Naive thymus-derived CD8-positive, alpha-beta T cell (primary cell): ENCODE measurements around the gene GAS6. TPM values are rescaled to one million over a fixed set of nuclear protein-coding genes. Genes with fewer than 3 reads are reported as not detected.
"Not testable (repeated sequence)": the region's sequence is repeated elsewhere in the genome, so short reads cannot be mapped to it uniquely, and the experiment has no call there.

ENCODE experiments used
- ATAC-seq, 2 donors: fragments of 150-1000 bp; cut with Tn5 transposase in 1 of 2; sonication (Bioruptor Pico), chemical (Tn5 transposase) in 1 of 2; 1 replicate in 1 of 2; 2 replicates in 1 of 2; pipeline ENCODE4 v1.10.0; 2021; ENCODE audit warnings: mild to moderate bottlenecking in 2 of 2, moderate library complexity in 2 of 2
- POLR2A ChIA-PET: fragments of 350-600 bp; sonication (Branson Sonifier 250); formaldehyde crosslinking; loops from one replicate; lab custom pipeline; 2021; ENCODE audit warnings: antibody characterized with exemption; lab: Charles Lee
- DNase-seq, 10 donors: peaks; one replicate each; pipeline versions ENCODE4 v3.0.0 to v3.0.0-alpha.2; 2020 to 2022
- H3K27ac Mint-ChIP-seq, 10 donors: one replicate each; pipeline ENCODE4 v1.8.0; 2020 to 2022; ENCODE audit warnings: mild to moderate bottlenecking in 10 of 10, mixed read lengths in 10 of 10, moderate library complexity in 4 of 10, inconsistent platforms in 1 of 10
- H3K27me3 Mint-ChIP-seq, 5 donors: one replicate each; pipeline ENCODE4 v1.8.0; 2021 to 2022; ENCODE audit warnings: mixed read lengths in 5 of 5
- H3K36me3 Mint-ChIP-seq, 3 donors: one replicate each; pipeline ENCODE4 v1.8.0; 2020 to 2022; ENCODE audit warnings: mixed read lengths in 3 of 3, mild to moderate bottlenecking in 2 of 3, inconsistent platforms in 1 of 3
- H3K4me1 Mint-ChIP-seq, 4 donors: one replicate each; pipeline ENCODE4 v1.8.0; 2021 to 2022; ENCODE audit warnings: mixed read lengths in 4 of 4
- H3K4me3 Mint-ChIP-seq, 10 donors: one replicate each; pipeline ENCODE4 v1.8.0; 2020 to 2022; ENCODE audit warnings: mild to moderate bottlenecking in 10 of 10, mixed read lengths in 10 of 10, moderate library complexity in 6 of 10, inconsistent platforms in 1 of 10
- H3K9me3 Mint-ChIP-seq, 9 donors: one replicate each; pipeline ENCODE4 v1.8.0; 2020 to 2022; ENCODE audit warnings: mixed read lengths in 9 of 9, mild to moderate bottlenecking in 3 of 9, inconsistent platforms in 1 of 9, moderate library complexity in 1 of 9
- polyA plus RNA-seq, 3 donors: library from polyadenylated mRNA; unstranded; fragments of 300-500 nt; fragmentation: Illumina TruSeq; gene quantifications; one replicate each; pipeline ENCODE4 v1.2.3, GENCODE V29; 2021
- total RNA-seq, 8 experiments: library from RNA in 2 of 8; stranded (reverse) in 2 of 8; gene quantifications; one replicate each; pipeline ENCODE4 v1.2.3 and lab custom pipeline; 2021 to 2026

Gene GAS6
- total RNA-seq, result 1 to 10 TPM; 2.2 to 2.4 TPM
- under 1 TPM in 2 of 3 donors, not detected in 1; 0.19 to 0.23 TPM for polyA plus RNA-seq
- 0 to 3.0 (median 0.60) reads per million in 6 experiments for total RNA-seq (lab: John Stamatoyannopoulos, UW)

DNA sequence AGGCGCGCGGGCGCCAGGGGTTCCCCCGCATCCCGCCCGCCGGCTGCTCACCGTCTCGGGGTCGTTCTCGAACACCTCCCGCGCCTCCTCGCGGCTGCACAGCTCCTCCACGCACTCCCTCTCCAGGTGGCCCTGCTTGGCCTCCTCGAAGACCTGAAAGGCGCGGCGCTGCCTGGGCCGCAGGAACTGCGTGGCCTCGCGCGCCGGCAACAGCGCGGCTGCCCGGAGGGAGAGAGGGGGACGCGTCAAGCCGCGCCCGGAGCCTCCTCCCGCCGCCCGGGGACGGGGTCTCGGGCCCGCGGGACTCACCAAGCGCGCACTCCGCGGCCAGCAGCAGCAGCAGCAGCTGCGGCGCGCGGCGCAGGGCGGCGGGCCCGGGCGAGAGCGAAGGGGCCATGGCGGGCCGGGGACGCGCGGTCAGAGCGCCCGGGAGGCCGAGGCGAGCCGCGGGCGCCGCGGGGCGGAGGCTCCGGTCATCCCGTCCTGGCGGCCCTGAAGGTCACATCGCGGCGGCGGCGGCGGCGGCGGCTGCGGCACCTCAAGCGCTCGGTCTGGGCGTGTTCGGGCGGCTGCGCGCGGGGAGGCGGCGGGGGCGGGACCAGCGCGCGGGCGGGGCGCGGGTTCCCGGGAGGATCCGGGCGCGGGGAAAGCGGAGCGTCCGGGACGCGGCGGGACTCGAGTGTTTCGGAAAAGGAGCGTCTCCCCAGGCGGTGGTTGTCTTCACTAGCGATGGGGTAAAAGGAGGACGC lies at the start of gene GAS6:
TSS of gene GAS6 (minus strand) at position 553 of the 749 bp plus-strand sequence. CDS start at position 397, 156 bp downstream.
- DNase-seq (peak in 1 of 10 donors; percentile 35), ATAC-seq (peak; percentile 69 to 72)
- peaks cover 5 to 17% (median 12%) of the 10 kb centered on the region in 4 donors for H3K4me1 Mint-ChIP-seq
- H3K27me3 Mint-ChIP-seq, result peaks cover 29 to 66% (median 42%) of the 10 kb centered on the region in 5 donors
- H3K27ac Mint-ChIP-seq, result peak within 1 kb of the TSS in 1 of 10 donors; percentile 24
- peaks cover 0 to 3% (median 0%) of the 10 kb centered on the region in 9 donors for H3K9me3 Mint-ChIP-seq
- H3K4me3 Mint-ChIP-seq, result peak within 1 kb of the TSS; percentile 63 to 84 (median 76)
- POLR2A ChIA-PET, result no interaction called here
- peaks cover 0 to 4% (median 0%) of the 10 kb centered on the region in 3 donors for H3K36me3 Mint-ChIP-seq

- DNase-seq, result not testable (repeated sequence)
- peaks cover 0 to 15% (median 0%) of the 10 kb centered on the region in 3 donors for H3K36me3 Mint-ChIP-seq
These were observed 49.5 kb upstream of the GAS6 start for GRCh38 chr13:113913408-113913807.

DNA sequence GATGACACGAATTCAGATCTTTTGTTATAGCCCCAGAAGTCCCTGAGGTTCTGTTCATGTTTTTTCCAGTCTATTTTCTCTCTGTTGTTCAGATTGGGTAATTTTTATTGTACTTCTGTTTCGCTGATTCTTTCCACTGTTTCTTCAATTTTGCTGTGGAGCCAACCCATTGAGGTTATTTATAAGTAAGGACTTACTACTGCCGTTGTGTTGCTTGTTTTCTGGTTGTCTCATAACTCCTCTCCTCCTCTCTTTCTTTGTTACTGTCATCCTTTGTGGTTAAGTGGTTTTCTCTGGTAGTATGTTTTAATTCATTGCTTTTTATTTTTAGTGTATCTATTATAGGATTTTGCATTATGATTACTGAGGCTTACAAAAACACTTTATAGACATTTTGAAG lies 48.7 kb upstream of the GAS6 start:
- Mint-ChIP-seq H3K4me1 (peaks cover 9 to 13% (median 10%) of the 10 kb centered on the region in 4 donors), H3K4me3 (no peak overlapping the region), H3K27ac (no peak overlapping the region), H3K36me3 (peaks cover 0 to 15% (median 0%) of the 10 kb centered on the region in 3 donors), H3K9me3 (peaks cover 0 to 11% (median 7%) of the 10 kb centered on the region in 9 donors), H3K27me3 (peaks cover 29 to 85% (median 57%) of the 10 kb centered on the region in 5 donors)
- DNase-seq (no peak), ATAC-seq (no peak)
- POLR2A ChIA-PET, result no interaction called here

More at GRCh38 chr13:113913408-113913807, 49.5 kb upstream of the GAS6 start:
- peaks cover 0 to 11% (median 7%) of the 10 kb centered on the region in 9 donors for H3K9me3 Mint-ChIP-seq
- H3K4me1 Mint-ChIP-seq, H3K27ac Mint-ChIP-seq, ATAC-seq, H3K4me3 Mint-ChIP-seq, POLR2A ChIA-PET: not testable (repeated sequence)
- peaks cover 26 to 77% (median 51%) of the 10 kb centered on the region in 5 donors for H3K27me3 Mint-ChIP-seq

- no peak for ATAC-seq
- POLR2A ChIA-PET, result no interaction called here
- no peak overlapping the region for H3K4me3 Mint-ChIP-seq
- no peak overlapping the region for H3K27ac Mint-ChIP-seq
- H3K4me1 Mint-ChIP-seq, result peaks cover 4 to 13% (median 10%) of the 10 kb centered on the region in 4 donors
- peaks cover 0 to 10% (median 7%) of the 10 kb centered on the region in 9 donors for H3K9me3 Mint-ChIP-seq
- peaks cover 14 to 54% (median 25%) of the 10 kb centered on the region in 5 donors for H3K27me3 Mint-ChIP-seq
- no peak for DNase-seq
- peaks cover 0 to 9% (median 0%) of the 10 kb centered on the region in 3 donors for H3K36me3 Mint-ChIP-seq
These were observed 44.0 kb upstream of the GAS6 start for GRCh38 chr13:113907635-113908617.

- H3K36me3 Mint-ChIP-seq, result no peaks in the 10 kb centered on the region
- H3K4me1 Mint-ChIP-seq, result peaks cover 4 to 13% (median 10%) of the 10 kb centered on the region in 4 donors
- ATAC-seq, result no peak
- no peak overlapping the region for H3K27ac Mint-ChIP-seq
- no peak for DNase-seq
- H3K27me3 Mint-ChIP-seq, result peaks cover 6 to 41% (median 16%) of the 10 kb centered on the region in 5 donors
- POLR2A ChIA-PET, result no interaction called here
- H3K9me3 Mint-ChIP-seq, result peaks cover 0 to 2% (median 0%) of the 10 kb centered on the region in 9 donors
- no peak overlapping the region for H3K4me3 Mint-ChIP-seq
These were observed 42.7 kb upstream of the GAS6 start for GRCh38 chr13:113906571-113906970.

- H3K4me1 Mint-ChIP-seq, result peaks cover 4 to 13% (median 10%) of the 10 kb centered on the region in 4 donors
- POLR2A ChIA-PET, result no interaction called here
- H3K9me3 Mint-ChIP-seq, result peaks cover 0 to 2% (median 0%) of the 10 kb centered on the region in 9 donors
- H3K4me3 Mint-ChIP-seq, result no peak overlapping the region
- no peaks in the 10 kb centered on the region for H3K36me3 Mint-ChIP-seq
- H3K27ac Mint-ChIP-seq, result no peak overlapping the region
- peaks cover 5 to 35% (median 12%) of the 10 kb centered on the region in 5 donors for H3K27me3 Mint-ChIP-seq
- DNase-seq (no peak), ATAC-seq (no peak)
These were observed 42.1 kb upstream of the GAS6 start for GRCh38 chr13:113905942-113906341.

DNA sequence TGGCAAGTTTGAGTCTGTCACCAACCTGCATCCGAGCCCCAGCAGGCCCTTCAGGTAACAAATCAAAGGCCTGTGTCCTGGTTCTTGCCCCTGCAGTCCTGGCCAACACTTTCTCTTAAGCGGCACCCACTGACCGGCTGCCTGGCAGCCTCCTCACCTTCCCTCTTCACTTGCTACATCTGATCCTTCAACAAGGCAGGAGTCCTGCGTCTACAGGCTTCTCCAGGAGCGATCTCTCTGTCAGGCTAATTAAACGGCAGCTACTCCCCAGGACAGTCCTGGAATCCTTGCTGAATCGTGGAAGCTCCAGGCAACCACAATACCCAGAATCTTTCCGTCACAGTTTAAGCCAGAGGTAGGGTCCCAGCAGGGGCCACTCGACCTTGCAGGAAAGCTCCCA lies 41.1 kb upstream of the GAS6 start:
- Mint-ChIP-seq H3K27ac (no peak overlapping the region), H3K27me3 (peaks cover 5 to 28% (median 8%) of the 10 kb centered on the region in 5 donors), H3K4me1 (peaks cover 4 to 13% (median 10%) of the 10 kb centered on the region in 4 donors), H3K4me3 (no peak overlapping the region), H3K36me3 (no peaks in the 10 kb centered on the region), H3K9me3 (peaks cover 0 to 2% (median 0%) of the 10 kb centered on the region in 9 donors)
- DNase-seq (no peak), ATAC-seq (no peak)
- POLR2A ChIA-PET, result no interaction called here

DNA sequence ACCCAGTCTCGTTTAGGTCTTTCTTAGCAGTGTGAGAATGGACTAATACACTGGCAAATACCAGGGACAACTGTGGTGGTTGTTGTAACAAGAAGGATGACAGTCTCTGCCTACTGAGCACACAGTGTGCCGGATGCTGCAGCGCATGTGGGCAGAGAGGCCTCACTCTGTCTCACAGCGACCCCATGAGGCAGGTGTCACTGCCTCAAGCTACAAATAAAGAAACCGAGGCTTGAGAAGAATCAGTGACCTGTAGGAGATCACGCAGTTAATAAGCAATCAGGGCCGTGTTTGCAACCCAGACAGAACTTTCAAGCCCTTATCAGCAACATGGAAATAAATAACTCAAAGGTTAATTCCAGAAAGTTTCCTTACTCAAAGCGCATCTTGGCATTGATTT lies 40.5 kb upstream of the GAS6 start:
- DNase-seq (peak in 2 of 10 donors; percentile 9 to 32), ATAC-seq (peak in 1 of 2 donors; percentile 50)
- peaks cover 0 to 2% (median 0%) of the 10 kb centered on the region in 9 donors for H3K9me3 Mint-ChIP-seq
- H3K4me1 Mint-ChIP-seq, result peaks cover 4 to 13% (median 10%) of the 10 kb centered on the region in 4 donors
- no peaks in the 10 kb centered on the region for H3K36me3 Mint-ChIP-seq
- peaks cover 5 to 25% (median 8%) of the 10 kb centered on the region in 5 donors for H3K27me3 Mint-ChIP-seq
- POLR2A ChIA-PET, result no interaction called here
- no peak overlapping the region for H3K27ac Mint-ChIP-seq
- H3K4me3 Mint-ChIP-seq, result no peak overlapping the region

GRCh38 chr13:113903912-113904311 lies 40.0 kb upstream of the GAS6 start:
- Mint-ChIP-seq H3K4me1 (peaks cover 4 to 13% (median 10%) of the 10 kb centered on the region in 4 donors), H3K36me3 (no peaks in the 10 kb centered on the region), H3K9me3 (peaks cover 0 to 2% (median 0%) of the 10 kb centered on the region in 9 donors), H3K4me3 (no peak overlapping the region), H3K27ac (no peak overlapping the region), H3K27me3 (peaks cover 4 to 20% (median 8%) of the 10 kb centered on the region in 5 donors)
- POLR2A ChIA-PET, result interaction anchor here (1.1 kb wide), 1 partner anchor 150 kb away, joined by 8 read pairs; no protein-coding TSS in a partner anchor
- no peak for DNase-seq
- ATAC-seq, result no peak

DNA sequence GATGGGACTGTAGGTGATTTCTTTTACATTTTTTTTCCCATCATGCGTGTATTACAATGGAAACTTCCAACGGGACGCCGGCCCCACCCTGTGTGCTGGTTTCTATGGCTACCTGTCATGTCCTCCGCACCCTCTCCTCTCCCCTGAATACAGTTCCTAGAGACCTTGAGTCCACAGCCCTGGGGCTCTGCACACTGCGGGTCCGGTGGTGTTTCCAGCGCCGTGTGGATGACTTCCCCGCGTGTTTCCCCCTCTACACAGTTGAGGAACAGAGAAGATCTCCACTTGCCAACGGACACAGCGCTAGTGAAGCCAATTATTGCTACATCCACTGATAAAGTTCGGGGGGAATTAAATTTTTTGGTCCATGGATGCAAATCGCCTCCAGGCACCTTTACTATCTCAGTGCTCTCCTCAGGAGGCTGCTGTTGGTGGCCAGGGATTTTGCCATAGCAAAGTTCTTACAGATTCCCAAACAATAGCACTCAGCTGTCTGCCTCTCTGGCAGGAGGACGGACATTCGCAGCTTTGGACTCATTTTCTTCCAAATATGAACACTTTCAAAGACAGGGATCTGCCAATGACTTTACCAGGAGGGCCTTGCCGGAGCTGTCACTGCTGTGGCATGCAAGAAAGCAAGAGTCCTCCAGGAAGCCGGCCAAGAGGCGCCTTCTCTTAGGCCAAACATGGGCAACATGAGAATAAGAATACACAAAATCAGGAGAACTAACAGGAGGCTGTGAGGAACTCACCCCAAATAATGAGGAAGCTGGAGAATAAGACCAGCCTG lies 39.3 kb upstream of the GAS6 start:
- DNase-seq, result no peak
- POLR2A ChIA-PET, result interaction anchor here (1.1 kb wide), 1 partner anchor 149 kb away, joined by 8 read pairs; no protein-coding TSS in a partner anchor
- ATAC-seq, result no peak

GRCh38 chr13:113902481-113902880 lies 38.6 kb upstream of the GAS6 start:
- Mint-ChIP-seq H3K27ac (no peak overlapping the region), H3K27me3 (peaks cover 3 to 12% (median 9%) of the 10 kb centered on the region in 5 donors), H3K4me1 (peaks cover 0 to under 1% (median 0%) of the 10 kb centered on the region in 4 donors), H3K36me3 (no peaks in the 10 kb centered on the region), H3K9me3 (peaks cover 0 to 2% (median 0%) of the 10 kb centered on the region in 9 donors), H3K4me3 (no peak overlapping the region)
- no peak for DNase-seq
- POLR2A ChIA-PET, result no interaction called here
- ATAC-seq, result no peak

More for the DNA sequence above, 39.3 kb upstream of the GAS6 start:
- H3K27me3 Mint-ChIP-seq, result peaks cover 2 to 13% (median 8%) of the 10 kb centered on the region in 5 donors
- no peak overlapping the region for H3K27ac Mint-ChIP-seq
- peaks cover 2 to 7% (median 3%) of the 10 kb centered on the region in 4 donors for H3K4me1 Mint-ChIP-seq
- no peak overlapping the region for H3K4me3 Mint-ChIP-seq
- no peaks in the 10 kb centered on the region for H3K36me3 Mint-ChIP-seq
- H3K9me3 Mint-ChIP-seq, result peaks cover 0 to 2% (median 0%) of the 10 kb centered on the region in 9 donors
